Measurements from ENCODE around the gene KDM6B.
"Not testable (repeated sequence)": the region's sequence is repeated elsewhere in the genome, so short reads cannot be mapped to it uniquely, and the experiment has no call there.

The KDM6B gene

GRCh38 chr17:7852919-7853690 is 19.1 kb downstream of the KDM6B start:
- DNase-seq (ENCODE audit: low spot score): no peak

- DNase-seq (ENCODE audit: low spot score): no peak
Measured at GRCh38 chr17:7853691-7854038, 19.6 kb downstream of the KDM6B start.

- DNase-seq (ENCODE audit: low spot score): no peak
Measured at GRCh38 chr17:7854078-7854777, 20.2 kb downstream of the KDM6B start.

GRCh38 chr17:7854851-7855659 is 21.0 kb downstream of the KDM6B start, which contains the start of gene TMEM88:
TMEM88 (plus strand) TSS chr17:7855066; CDS start chr17:7855075, 9 bp downstream.
- DNase-seq (ENCODE audit: low spot score): no peak

GRCh38 chr17:7855660-7856010 is 21.6 kb downstream of the KDM6B start:
- no peak for DNase-seq (ENCODE audit: low spot score)

- DNase-seq (ENCODE audit: low spot score): no peak
Measured at GRCh38 chr17:7856011-7856810, 22.2 kb downstream of the KDM6B start.

- peak; percentile 94 for DNase-seq (ENCODE audit: low spot score)
Measured at GRCh38 chr17:7856811-7857712, 23.0 kb downstream of the KDM6B start, which contains the start of gene NAA38. NAA38 (minus strand) TSS chr17:7857559; CDS start chr17:7857463, 96 bp downstream.

GRCh38 chr17:7857713-7858521 is 23.9 kb downstream of the KDM6B start, which contains the start of gene CYB5D1:
CYB5D1 (plus strand) TSS chr17:7858003; CDS start chr17:7858135, 132 bp downstream.
- DNase-seq (ENCODE audit: low spot score): peak; percentile 86

GRCh38 chr17:7858522-7858810 is 24.4 kb downstream of the KDM6B start:
- peak; percentile 74 for DNase-seq (ENCODE audit: low spot score)

- DNase-seq (ENCODE audit: low spot score): no peak
Measured at GRCh38 chr17:7859028-7859427, 25.0 kb downstream of the KDM6B start.

GRCh38 chr17:7862692-7863437 is 28.8 kb downstream of the KDM6B start:
- DNase-seq (ENCODE audit: low spot score): peak; percentile 64

- not testable (repeated sequence) for DNase-seq (ENCODE audit: low spot score)
Measured at GRCh38 chr17:7864384-7864783, 30.4 kb downstream of the KDM6B start.

- DNase-seq (ENCODE audit: low spot score): no peak
Measured at GRCh38 chr17:7864995-7865650, 31.1 kb downstream of the KDM6B start.

GRCh38 chr17:7867881-7868329 is 33.9 kb downstream of the KDM6B start:
- no peak for DNase-seq (ENCODE audit: low spot score)

GRCh38 chr17:7873051-7873450 is 39.0 kb downstream of the KDM6B start:
- DNase-seq (ENCODE audit: low spot score): no peak

GRCh38 chr17:7875804-7876370 is 41.9 kb downstream of the KDM6B start:
- DNase-seq (ENCODE audit: low spot score): no peak

GRCh38 chr17:7878234-7878633 is 44.2 kb downstream of the KDM6B start:
- DNase-seq (ENCODE audit: low spot score): no peak
